Lung (tissue), 12 donors: ENCODE results near the gene NECTIN4. TPM values are rescaled to one million over a fixed set of nuclear protein-coding genes. Genes with fewer than 3 reads are reported as not detected.

Source experiments
- ATAC-seq: fragments of 200-7000 bp; cut with Tn5 transposase; one replicate; pipeline ENCODE4 v1.9.1; 2020; ENCODE audit warnings: moderate number of reproducible peaks; ENCODE audit not compliant: insufficient read depth, low FRiP score
- DNase-seq, 3 donors: peaks; one replicate each; pipeline ENCODE4 v3.0.0-alpha.2; 2013 to 2017
- H3K27ac ChIP-seq, 2 donors: one replicate each; pipeline ENCODE4 v1.5.1; 2013; ENCODE audit warnings: mild to moderate bottlenecking in 2 of 2, moderate library complexity in 2 of 2, control low read depth in 1 of 2, inconsistent platforms in 1 of 2, low read depth in 1 of 2, low read length in 1 of 2
- H3K27me3 ChIP-seq, 3 donors: one replicate each; pipeline ENCODE4 v1.5.1; 2013; ENCODE audit warnings: low read length in 2 of 3; ENCODE audit not compliant: control insufficient read depth in 3 of 3, insufficient read depth in 3 of 3
- H3K36me3 ChIP-seq, 4 donors: one replicate each; pipeline ENCODE4 v1.5.1; 2013; ENCODE audit warnings: low read length in 4 of 4, mild to moderate bottlenecking in 1 of 4, moderate library complexity in 1 of 4; ENCODE audit not compliant: control insufficient read depth in 4 of 4, insufficient read depth in 4 of 4
- H3K4me1 ChIP-seq, 5 donors: one replicate each; pipeline ENCODE4 v1.5.1; 2013; ENCODE audit warnings: low read length in 5 of 5, mild to moderate bottlenecking in 2 of 5, moderate library complexity in 1 of 5; ENCODE audit not compliant: control insufficient read depth in 5 of 5, insufficient read depth in 5 of 5
- H3K4me3 ChIP-seq: one replicate; pipeline ENCODE4 v1.5.1; 2013; ENCODE audit warnings: mild to moderate bottlenecking, control low read depth, moderate library complexity
- H3K9ac ChIP-seq, 2 donors: one replicate each; pipeline ENCODE4 v1.5.1; 2013; ENCODE audit warnings: low read length in 2 of 2, control low read depth in 1 of 2; ENCODE audit not compliant: insufficient read depth in 1 of 2
- H3K9me3 ChIP-seq, 4 donors: one replicate each; pipeline ENCODE4 v1.5.1; 2013; ENCODE audit warnings: low read length in 3 of 4, mild to moderate bottlenecking in 1 of 4, moderate library complexity in 1 of 4; ENCODE audit not compliant: control insufficient read depth in 4 of 4, insufficient read depth in 3 of 4
- CTCF ChIP-seq: IDR thresholded peaks from 2 replicates; pipeline ENCODE4 v1.5.1; 2012; ENCODE audit warnings: mild to moderate bottlenecking; ENCODE audit errors: control extremely low read depth, extremely low read depth
- WGBS, 2 donors: extraction: QIAGEN DNeasy Blood & Tissue Kit; methylation state at CpG; one replicate each; pipeline ENCODE4 v1.1.7; 2013; 5-methylcytosine and 5-hydroxymethylcytosine counted together
- polyA plus RNA-seq, 2 donors: library from polyadenylated mRNA; stranded (reverse); fragments of 200-250 nt; gene quantifications; one replicate each; pipeline ENCODE4 v1.2.1, GENCODE V29; 2013
- total RNA-seq, 2 donors: library from RNA; depleted of rRNA in 1 of 2; stranded (reverse); fragments of >200 nt in 1 of 2; gene quantifications; one replicate each; pipeline ENCODE4 v1.2.1, GENCODE V29; 2014 to 2021
- donor health status: control.
- donor health status: control.
- donor health status: Bipolar disorder and iron deficiency.
- donor health status: healthy.
- donor health status: DM: yes; HTN: yes; CAD: no.

The NECTIN4 gene
- total and polyA plus RNA-seq, 4 donors, result 6.2 to 12.5 (median 9.9) TPM

- ATAC-seq (no peak), DNase-seq (no peak)
- H3K27ac ChIP-seq, result no peak overlapping the region
- no peaks in the 10 kb centered on the region for H3K36me3 ChIP-seq
- no peaks in the 10 kb centered on the region for H3K9me3 ChIP-seq
- no peak for TF ChIP-seq CTCF
- no peaks in the 10 kb centered on the region for H3K27me3 ChIP-seq
- no peak overlapping the region for H3K9ac ChIP-seq
- H3K4me1 ChIP-seq, result peaks cover 0 to 15% (median 6%) of the 10 kb centered on the region in 5 donors
- WGBS, 2 donors, result 63 to 76% methylated on average over 3 of the region's 3 CpGs
- H3K4me3 ChIP-seq, result no peak overlapping the region
Observed at GRCh38 chr1:161092621-161093028, 3.3 kb upstream of the NECTIN4 start.

- Histone ChIP-seq H3K4me3 (no peak overlapping the region), H3K36me3 (no peaks in the 10 kb centered on the region), H3K27ac (no peak overlapping the region), H3K9ac (no peak overlapping the region), H3K9me3 (no peaks in the 10 kb centered on the region), H3K27me3 (no peaks in the 10 kb centered on the region), H3K4me1 (peaks cover 0 to 11% (median 3%) of the 10 kb centered on the region in 5 donors)
- ATAC-seq (no peak), DNase-seq (no peak)
- no peak for TF ChIP-seq CTCF
- WGBS, 2 donors, result 93 to 94% methylated on average over 7 of the region's 7 CpGs
Observed at GRCh38 chr1:161091796-161092507, 2.6 kb upstream of the NECTIN4 start.

- ATAC-seq (no peak), DNase-seq (no peak)
- H3K9ac ChIP-seq, result no peak overlapping the region
- H3K27ac ChIP-seq, result no peak overlapping the region
- H3K4me3 ChIP-seq, result no peak overlapping the region
- TF ChIP-seq CTCF, result no peak
- 88 to 94% methylated on average over 5 of the region's 5 CpGs for WGBS, 2 donors
- no peaks in the 10 kb centered on the region for H3K27me3 ChIP-seq
- H3K36me3 ChIP-seq, result no peaks in the 10 kb centered on the region
- H3K4me1 ChIP-seq, result peaks cover 0 to 11% (median 1%) of the 10 kb centered on the region in 5 donors
- H3K9me3 ChIP-seq, result no peaks in the 10 kb centered on the region
Observed at GRCh38 chr1:161091093-161091492, 1.7 kb upstream of the NECTIN4 start.
